Pons (tissue), 1 donor: ENCODE measurements around the gene TIAM2.
"Not testable (repeated sequence)": the region's sequence is repeated elsewhere in the genome, so short reads cannot be mapped to it uniquely, and the experiment has no call there.

Experiments
- DNase-seq: peaks from one replicate; pipeline ENCODE4 v3.0.0-alpha.2; 2016; ENCODE audit warnings: low spot score

The TIAM2 gene

DNA sequence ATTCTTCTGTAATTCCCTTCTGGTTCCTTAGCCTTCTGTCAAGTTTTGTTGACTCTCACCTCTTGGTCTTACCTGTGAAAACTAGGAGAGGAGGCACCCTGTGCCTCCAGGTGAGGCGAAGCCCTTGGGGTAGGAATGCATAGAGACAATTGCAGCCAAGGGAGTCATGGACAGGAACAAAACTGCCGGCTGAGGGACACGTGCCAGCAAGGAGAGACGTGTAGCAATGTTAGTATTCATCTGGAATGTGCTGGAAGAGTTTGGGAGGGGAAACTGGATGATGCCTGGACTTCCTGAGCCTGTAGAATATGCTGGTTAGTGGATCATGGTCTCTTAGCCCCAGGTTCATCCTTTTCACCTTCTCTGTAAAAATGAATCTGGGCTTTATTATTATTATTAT lies 3.9 kb upstream of the TIAM2 start:
- DNase-seq: no peak

DNA sequence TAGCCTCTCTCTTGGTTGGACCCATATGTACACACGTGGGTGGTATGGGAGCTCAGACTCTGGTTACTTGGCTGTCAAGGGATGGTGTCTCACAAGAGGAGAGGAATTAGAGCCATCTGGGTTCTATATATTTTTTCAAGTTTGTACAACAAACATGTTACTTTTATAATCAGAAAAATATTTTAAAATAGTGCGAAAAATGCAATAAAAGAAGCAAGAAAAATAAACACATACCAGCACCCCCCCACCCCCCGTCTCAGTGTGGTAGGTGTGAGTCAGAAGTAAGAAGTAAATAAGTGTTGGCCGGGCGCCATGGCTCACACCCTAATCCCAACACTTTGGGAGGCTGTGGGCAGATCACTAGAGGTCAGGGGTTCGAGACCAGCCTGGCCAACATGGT lies 2.1 kb upstream of the TIAM2 start:
- no peak for DNase-seq

DNA sequence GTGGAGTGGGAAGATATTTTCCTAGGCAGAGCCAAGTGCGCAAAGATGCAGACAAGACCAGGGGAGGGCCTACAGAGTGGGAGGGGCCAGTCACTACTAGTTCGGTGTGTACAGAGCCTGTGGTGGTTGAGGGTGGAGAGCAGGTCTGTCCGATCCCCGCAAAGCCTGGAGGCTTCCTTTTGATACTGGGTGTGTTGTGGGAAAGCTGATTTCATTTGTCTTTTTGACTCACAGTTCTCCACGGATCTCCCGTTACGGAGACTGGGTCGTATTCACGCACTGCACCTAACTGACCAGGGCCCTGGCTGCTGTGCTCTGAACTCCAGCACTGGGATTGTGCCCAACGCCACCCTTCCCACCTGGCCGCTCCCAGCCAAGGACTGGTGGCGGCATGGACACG lies 1.4 kb upstream of the TIAM2 start:
- DNase-seq: no peak

DNA sequence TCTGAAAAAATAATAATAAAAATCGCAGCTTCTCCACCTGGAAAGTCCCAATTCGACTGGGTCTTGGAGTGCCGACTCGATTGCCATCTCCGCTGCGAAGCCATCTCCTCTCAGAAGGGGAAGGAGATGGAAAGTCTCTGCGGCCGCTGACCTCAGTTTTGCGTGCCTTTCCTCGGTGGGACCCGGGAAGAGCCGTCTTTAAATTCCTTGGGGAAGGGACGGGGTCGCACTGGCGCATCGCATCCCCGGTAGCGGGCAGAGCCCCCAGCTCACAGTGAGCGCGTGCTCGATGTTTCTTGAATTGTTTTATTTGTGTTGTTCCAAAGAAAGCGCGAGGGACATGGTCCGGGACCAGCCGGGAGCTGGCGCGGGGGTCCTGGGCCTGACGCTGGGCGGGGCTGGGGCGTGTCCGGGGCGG lies 270 bp upstream of the TIAM2 start:
- DNase-seq: no peak

DNA sequence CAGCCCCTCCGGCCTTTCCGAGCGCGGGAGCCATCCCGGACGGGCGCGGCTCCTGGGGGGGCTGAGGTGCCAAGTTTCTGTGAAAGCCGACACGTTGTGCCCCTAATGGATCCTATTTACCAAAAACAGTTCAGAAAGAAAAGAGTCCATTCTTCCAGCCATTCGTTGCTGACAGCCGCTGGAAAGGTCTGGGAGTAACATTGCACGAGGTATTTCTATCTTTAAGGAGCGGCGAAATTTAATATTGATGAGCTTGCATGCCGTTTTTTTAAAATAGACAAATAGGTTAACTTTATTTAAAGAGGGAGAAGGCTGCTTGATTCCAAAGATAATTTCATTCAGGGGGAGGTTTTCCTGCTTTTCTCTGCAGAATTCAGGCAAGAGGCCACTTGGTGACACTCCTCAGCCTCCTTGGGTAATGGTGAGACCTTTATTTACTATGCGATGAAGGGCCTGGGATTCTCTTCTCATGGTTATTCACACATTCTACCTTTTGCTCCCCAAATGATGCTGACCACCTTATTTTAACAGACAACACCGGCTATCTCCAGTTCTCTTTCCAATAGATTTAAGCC lies 988 bp downstream of the TIAM2 start:
- DNase-seq: no peak

DNA sequence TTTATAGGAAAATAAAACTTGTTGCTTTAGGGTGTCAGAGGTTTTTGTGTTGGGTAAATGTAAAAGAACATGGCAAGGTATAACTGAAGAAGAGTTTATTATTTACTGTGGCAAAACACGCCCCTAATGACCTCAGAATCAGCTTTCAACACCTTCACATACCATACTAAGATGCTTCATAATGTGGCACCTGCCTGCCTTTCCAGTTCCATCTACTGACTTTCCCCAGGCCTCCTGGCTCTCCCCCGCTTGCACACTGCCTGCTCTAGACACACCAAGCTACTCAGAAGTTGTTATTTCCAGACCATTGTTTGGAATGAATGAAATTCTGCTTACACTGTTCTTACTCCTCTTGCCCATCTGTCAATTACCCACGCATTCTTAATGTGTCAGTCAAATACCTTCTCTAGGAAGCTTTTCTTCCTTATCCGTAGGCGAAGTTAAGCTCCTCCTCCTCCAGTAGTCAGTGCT lies 1.8 kb downstream of the TIAM2 start:
- no peak for DNase-seq

DNA sequence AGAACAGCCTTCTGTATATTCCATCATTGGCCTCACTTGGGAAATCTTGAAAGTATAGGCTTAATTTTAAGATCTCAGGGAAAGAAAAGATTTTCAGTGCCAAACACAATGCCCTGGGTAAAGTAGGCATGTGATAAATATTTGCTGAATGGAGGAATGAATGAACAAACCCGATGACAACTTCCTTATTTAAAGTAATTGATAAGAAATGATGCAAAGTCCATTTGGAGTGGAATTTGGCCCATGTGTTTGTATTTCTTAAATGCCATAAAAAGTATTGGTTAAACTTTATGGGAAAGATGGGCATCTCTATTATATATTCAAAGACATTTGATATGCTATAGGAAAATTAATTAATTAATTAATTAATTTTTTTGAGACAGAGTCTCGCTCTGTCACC lies 3.7 kb downstream of the TIAM2 start:
- DNase-seq: no peak

DNA sequence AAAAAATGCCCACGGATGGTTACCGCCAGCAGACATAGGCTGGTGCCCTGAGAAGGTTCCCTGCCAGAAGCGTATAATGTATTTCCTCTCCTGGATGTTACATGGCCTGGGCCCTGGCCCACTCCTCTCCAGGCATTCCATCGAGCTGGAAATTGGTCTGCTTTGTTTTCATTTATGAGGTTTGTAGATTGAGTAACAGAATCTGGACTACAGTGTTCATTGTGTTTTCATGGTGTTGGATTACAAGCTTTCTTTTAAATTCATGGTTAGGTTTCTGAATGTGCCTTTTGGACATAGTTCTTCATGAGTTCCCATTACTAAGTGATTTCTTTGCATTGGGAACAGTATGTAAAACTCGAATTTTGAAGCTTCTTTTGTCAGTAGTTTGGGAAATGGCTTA lies 6.4 kb downstream of the TIAM2 start:
- DNase-seq: no peak

DNA sequence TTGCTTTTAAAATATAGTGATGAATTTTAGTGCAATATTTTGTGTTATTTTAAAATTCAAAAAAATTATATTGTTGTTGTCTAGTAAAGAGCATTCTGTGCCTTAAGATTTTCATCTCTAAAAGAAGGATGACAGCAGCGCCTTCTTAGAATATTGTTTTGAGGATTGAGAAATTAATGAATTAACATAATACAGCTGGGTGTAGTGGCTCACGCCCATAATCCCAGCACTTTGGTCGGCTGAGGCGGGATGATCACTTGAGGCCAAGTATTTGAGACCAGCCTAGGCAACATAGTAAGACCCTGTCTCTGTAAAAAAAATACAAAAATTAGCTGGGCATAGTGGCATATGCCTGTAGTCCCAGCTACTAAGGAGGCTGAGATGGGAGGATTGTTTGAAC lies 6.8 kb downstream of the TIAM2 start:
- DNase-seq: no peak

DNA sequence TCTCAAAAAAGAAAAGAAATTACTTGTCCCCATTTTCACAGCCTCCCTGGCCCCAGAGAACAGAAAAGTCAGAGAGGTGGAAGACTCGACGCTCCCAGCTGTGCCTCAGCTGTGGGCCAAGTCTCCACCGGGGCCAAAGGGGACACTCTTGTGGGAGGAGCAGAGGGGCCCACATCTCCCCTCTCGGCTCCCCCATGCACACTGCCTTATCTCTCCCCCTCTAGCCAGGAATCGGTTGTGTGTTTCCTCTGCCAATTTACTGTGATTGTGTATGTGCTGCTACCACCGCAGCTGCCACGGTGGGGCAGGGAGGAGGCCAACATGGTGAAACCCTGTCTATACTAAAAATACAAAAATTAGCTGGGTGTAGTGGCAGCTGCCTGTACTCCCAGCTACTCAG lies 8.4 kb downstream of the TIAM2 start:
- no peak for DNase-seq

DNA sequence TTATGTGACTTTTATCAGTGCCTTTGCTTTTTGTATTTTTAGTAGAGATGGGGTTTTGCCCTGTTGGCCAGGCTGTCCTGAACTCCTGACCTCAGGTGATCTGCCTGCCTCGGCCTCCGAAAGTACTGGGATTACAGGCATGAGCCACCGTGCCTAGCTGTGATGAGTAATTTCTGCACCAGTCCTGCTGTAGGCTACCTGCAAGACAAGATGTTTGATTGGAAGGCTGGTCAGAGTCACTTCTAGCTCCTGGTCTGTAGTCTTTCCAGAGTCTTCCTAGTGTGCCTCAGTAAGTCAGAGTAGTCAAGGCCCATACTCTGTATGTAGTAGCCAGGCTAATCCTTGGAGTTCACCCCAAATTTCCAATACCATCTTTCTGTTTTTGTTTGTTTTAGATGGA lies 8.9 kb downstream of the TIAM2 start:
- DNase-seq: no peak

DNA sequence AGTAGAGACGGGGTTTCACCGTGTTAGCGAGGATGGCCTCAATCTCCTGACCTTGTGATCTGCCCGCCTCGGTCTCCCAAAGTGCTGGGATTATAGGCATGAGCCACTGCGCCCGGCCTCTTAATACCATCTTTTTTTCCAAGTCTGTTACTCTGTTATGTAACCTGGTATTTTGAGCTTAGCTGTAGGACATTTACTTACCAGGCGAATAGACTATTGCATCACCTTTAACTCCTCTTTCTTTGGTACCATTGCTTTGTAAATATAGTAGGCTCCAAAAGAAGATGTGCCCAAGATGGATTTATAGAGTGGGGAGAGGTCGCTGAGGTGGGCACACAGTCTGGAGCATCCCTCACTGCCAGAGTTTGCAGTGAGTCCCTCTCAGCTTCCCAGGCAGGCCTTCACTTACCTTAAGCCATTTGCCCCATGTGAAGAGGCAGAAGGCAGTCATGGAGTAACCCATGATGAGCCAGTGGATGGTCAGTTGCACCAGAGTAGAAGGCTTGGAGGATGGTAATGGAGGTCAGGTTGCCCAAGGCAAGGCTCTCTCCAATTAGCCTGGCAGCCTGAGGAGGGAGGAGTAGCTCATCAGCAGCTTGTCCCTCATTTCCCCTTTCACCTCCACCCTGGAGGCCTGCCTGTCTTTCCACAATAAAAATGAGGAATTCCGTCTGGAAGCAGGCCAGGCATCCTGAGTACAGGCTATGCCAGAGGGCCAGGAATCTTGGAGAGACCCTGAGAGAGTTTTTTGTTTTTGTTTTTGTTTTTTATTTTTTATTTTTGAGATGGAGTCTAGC lies 9.7 kb downstream of the TIAM2 start:
- no peak for DNase-seq

DNA sequence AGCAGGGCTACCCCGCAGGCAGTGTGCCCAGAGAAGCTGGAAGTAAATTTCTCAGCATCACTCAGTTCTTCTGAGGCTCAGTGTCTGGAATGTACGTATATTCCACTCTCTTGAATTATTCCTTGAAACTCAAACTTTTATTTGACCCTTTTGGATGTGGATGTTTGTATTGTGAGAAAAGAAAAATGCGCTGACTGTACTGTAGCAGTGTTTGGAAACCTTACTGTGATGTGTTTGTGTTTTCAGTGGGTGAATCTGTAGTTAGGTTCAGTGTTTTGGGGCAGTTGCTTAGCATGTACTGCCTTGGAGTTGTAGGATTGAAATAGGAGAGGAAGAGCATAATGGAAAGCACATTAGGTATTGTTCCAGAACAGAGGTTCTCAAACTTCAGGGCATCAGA lies 13.5 kb downstream of the TIAM2 start:
- DNase-seq: no peak

DNA sequence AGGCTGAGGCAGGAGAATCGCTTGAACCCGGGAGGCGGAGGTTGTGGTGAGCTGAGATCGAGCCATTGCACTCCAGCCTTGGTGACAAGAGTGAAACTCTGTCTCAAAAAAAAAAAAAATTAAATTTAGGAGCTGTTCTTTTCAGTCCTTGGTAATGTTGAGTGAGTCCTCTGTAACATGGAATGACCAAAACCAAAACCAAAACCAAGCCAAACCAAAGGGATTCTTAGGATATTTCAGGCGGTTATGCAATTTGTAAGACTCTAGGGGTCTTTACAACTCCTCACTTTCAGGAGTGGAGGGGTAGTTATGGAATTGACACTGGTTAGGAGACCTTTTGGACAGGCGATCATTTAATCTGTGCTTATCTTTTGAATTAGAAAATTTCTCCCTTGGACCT lies 15.8 kb downstream of the TIAM2 start:
- DNase-seq: no peak

DNA sequence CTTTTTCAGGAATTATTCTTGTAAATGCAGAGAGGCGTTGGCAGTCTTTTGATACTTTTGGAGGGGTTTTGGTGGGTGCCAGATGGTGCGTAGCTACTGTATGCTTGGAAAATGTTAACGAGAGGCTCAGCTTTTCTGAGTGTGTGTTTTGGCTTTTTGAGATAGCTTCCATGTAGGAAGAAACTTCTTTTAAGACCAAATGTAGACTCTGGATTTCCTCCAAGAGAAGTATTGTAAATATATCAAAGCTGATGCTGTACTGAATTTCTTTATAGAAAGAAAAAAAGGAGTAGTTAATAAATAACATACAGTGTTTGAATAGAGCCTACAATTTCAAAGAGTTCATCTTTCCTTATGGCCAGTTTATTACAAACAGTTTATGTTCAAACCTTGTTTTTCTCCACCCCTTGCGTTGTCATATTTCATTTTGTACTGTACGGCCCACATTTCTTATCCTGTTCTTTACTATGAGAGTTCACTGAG lies 16.7 kb downstream of the TIAM2 start:
- DNase-seq: no peak

DNA sequence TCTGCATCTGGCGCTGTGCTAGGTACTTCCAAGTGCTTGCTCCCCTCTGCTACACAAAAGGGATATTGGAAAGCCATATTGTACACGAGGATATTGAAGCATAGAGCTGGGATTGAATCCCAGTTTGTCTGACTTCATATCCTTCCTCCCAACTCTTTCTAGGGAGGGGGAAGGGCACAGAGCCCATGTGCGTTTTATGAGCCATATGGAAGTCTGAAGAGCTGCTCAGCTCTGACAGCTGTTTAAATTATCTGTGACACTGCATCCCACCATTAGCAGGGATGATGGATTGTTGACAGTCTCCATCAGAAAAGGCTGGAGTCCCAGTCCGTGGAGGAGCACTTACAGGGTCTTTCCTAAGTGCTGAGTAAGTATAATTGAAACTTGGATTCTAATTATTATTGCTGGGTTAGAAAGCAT lies 18.4 kb downstream of the TIAM2 start:
- no peak for DNase-seq

DNA sequence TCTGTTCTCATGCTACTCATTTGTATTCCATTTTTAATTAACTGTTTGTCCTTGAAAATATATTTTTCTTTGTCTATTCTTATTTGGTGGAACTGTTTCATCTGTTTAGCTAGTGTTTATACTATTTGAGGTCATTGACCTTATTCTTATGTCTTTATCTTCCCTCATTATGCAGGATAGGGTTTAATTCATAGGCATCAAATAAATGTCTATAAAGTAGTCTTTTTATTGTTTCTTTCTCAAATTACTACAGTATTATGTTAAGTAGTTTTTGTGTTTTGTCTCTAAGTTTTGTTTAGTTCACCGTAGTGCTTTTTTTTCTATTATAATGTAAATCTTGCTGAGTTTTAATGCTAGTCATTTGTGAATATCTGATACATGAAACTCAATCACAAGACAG lies 19.0 kb downstream of the TIAM2 start:
- DNase-seq: no peak

DNA sequence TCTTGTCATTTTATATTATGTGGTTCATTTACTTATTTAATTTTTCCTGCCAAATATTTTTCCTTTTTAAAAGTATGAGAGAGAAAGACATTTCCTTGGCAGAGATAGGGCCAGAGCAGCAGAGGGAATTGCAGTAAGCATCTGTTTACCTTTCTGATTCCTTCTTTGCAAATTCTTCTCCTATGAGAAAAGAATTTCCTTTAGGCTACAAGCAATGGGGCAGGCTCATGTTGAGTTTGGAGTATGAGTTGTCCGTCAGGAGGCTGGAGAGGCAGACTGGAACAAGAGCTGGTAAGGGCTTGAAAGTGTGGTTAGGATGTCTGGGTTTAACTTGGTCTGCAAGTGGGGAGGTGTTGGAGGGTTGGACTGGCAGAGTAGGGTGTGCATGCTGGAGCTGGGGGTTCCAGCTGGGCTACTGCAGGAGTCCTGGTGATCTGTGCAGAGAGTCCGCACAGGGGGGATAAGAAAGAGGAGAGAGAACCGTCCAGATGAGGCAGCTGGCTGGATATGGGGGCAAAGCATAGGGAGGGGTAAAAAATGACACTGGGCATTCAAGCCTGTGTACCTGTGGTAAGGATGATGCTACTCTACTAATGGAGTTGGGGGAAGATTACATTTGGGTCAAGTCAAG lies 19.7 kb downstream of the TIAM2 start:
- DNase-seq: no peak

DNA sequence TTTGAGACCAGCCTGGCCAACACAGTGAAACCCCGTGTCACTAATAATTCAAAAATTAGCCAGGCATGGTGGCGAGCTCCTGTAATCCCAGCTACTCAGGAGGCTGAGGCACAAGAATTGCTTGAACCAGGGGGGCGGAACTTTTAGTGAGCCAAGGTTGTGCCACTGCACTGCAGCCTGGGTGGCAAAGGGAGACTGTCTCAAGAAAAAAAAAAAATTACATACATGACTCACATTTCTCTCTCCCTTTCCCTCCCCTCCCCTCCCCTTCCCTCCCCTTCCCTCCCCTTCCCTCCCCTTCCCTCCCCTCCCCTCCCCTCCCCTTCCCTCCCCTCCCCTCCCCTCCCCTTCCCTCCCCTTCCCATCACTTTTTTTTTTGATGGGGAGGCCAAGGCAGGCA lies 23.3 kb downstream of the TIAM2 start:
- DNase-seq: not testable (repeated sequence)

DNA sequence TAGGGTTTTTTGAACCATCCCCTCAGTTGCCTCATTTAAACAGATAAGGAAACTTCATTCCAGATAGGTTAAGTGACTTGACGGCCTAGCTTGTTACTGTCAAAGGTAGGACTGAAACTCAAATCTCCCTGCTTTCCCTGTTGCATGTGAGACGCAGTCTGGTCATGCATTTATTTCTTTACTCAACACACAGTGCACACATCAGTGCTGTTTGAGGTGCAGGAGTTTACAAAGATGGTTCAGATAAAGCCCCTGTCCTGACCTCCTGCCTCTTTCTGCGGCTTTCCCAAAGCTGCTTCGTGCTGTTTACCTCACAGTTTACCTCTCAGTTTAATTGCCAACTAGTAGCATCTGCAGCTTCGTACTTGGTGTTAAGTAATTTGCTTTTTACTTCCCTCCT lies 26.6 kb downstream of the TIAM2 start:
- DNase-seq: no peak

DNA sequence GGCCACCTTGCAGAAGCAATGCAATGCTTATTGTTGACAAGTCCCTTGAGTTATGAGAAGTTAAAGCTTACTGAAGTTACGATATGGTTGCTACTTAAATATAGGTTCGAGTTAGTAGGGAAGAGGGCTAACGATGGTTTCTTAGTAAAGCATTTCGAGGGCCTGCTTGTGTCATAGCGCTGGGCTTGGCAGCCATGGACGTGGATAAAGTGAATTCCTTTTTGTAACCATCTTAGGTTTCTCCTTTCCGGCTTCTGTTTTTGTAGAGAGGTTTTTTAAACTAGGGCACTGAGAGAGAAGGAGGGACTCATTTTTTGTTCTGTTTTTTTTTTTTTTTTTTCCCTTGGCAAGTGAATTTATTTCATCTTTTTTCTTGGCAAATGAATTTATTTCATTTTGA lies 27.6 kb downstream of the TIAM2 start:
- no peak for DNase-seq

DNA sequence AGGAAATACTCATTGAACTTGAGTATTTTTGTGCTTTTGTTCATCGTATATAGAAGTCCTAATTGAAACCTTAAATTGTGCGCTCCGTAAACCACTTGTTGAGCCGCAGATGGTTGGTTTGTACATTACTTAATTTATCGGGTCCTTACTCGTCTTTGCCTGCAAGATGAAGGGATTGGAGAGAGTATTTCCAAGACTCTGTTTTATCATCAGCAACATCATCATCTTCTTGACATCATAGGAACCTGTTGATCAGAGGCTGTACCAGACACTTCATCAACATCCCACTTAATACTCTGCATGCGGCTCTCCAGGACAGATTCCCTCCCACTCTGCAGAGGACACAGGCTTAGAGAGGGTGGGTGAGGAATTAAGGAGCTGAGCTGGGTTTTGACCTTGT lies 28.6 kb downstream of the TIAM2 start:
- no peak for DNase-seq

DNA sequence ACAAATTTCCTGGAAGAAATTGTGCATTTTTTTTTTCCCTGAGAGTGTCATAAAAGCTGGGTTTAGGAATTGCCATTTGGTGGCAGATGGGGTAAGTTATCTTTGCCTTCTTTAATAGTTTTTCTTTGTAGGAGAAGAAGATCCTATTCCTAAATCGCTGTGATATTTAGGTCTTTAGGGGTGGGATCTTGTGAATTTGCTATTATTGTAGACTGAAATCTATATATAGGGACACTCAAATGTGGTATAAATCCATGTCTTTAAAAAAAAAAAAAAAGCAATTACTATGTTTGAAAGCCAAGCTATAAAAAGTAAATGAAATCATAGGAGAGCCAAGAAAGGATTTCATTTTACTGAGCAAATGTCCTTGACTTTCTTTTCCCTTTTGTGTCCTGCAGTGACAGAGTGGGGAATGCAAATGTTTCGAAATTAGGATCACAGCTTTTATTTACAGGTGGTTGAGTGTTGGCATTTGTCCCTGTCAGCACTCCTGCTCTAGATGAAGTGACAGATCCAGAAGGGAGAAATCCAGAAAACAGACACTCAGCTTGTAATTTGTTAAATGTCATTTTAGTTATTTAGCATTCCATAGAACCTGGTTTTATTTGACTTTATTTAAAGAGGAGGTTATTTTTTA lies 29.4 kb downstream of the TIAM2 start:
- DNase-seq: no peak
